ENCODE results near the gene PCSK1.
"Not testable (repeated sequence)": the region's sequence is repeated elsewhere in the genome, so short reads cannot be mapped to it uniquely, and the experiment has no call there.

PCSK1 gene

GRCh38 chr5:96367337-96367736 lies 65.7 kb downstream of the PCSK1 start:
- FAIRE-seq: not testable (repeated sequence)

DNA sequence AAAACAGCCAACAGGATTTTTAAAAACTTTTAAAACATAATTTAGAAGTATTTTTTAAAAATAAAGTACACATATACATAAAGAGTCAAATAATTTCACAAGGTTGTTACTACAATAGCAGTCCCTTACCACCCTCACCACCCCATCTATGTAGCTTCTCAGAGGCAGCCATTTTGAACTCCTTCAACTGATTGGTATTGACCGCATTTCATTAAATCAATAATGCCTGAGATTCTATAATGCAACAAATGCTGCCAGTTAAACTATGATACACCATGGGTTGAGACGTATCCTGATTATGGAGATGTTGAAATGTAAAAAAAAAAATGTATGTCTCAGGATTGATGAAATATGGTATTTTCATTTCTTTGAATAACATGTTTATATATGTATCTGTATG lies 78.8 kb downstream of the PCSK1 start:
- FAIRE-seq: no peak

DNA sequence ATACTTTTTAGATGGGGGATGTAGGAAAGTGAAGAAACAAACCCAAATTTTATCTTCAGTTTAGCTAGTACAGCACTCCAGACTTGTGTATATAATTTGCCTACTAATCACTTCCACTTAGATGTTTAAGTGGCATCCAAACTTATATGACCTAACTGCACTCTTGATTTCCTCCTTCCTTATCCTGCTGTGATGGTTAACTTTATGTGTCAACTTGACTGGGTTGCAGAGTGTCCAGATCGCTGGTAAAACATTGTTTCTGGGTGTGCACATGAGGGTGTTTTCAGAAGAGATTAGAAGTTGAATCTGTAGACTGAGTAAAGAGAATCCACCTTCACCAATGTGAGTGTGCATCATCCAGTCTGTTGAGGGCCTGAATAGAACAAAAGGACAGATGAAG lies 79.8 kb downstream of the PCSK1 start:
- no peak for FAIRE-seq

DNA sequence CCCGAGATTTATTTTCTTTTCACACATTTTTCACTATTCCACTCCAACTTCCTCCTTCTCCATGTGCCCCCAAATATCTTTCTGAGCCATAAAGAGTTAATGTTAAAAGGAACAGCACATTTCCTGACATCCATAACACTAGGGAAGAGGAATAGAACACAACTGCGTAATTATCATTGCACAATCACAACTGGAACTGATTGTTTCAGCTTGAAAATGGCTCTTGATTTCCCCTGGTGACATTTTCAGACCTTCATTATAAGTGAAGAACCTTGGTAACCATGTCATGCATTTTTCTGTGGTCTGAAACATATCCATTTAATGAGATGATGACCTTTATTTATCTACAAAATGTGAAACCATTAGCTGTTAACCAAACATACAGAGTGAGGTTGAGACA lies 82.4 kb downstream of the PCSK1 start:
- no peak for FAIRE-seq

DNA sequence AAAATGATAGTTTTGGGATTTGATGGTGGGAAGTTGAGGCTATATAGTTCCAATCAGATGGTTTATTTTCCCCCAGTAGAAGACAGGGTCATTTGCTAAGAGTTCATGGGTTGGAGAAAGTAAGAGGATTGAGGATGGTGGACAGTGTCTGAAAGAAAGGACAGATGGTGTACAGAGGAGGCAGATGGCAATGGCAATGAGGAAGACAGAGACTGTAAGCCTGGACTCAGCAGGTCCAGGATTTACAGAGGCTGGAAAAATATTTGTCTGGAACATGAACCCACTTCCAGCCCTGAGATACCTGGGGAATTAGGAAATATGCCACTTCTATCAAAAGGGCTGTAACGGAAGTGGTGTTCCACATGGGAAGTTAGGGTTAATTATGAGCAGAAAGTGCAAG lies 84.5 kb downstream of the PCSK1 start:
- no peak for FAIRE-seq

- no peak for FAIRE-seq
Measured at GRCh38 chr5:96347502-96348292, 85.4 kb downstream of the PCSK1 start.

- no peak for FAIRE-seq
Measured at GRCh38 chr5:96344678-96345577, 88.1 kb downstream of the PCSK1 start.

DNA sequence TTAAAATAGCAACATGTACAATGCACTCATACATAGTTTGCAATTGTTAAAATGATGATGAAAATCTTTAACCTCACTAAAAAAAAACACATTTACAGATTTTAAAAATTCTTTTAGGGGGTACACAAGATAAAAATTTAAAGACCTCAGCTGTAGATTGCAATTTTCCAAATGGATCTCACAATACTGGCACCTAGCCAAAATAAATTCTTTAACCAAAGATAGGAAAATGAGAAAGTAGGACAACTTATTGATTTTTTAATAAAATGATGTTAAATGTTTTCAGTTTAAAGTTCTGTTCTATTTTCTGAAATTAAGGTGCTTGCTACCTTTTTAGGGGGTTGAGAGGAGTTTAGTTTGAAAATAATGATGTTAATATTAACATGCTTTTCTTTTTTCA lies 90.0 kb downstream of the PCSK1 start:
- no peak for FAIRE-seq

GRCh38 chr5:96342581-96342980 lies 90.5 kb downstream of the PCSK1 start:
- no peak for FAIRE-seq

Measured in G401.6 (cell line).